ENCODE results near the gene XAF1.

DNA sequence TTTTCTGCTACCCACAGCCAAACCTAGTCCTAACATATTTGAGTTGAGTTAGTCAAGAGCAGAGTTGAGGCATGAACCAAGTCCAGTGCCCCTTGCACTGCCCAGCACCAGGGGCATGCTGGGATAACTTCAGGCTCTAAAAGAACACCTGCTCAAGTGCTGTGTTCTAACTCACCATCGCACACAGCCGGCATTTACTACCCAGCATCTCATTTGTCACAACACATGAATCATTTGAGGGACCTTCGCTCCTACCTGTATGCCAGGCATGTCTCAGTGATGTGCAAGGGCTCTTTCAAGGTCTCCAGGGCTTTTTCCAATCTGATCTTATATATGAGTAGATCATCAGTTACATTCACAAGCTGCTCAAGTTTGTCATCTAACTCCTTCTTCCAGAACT, 63.1 kb downstream of the XAF1 start:
- TF ChIP-seq, protein P1, sequence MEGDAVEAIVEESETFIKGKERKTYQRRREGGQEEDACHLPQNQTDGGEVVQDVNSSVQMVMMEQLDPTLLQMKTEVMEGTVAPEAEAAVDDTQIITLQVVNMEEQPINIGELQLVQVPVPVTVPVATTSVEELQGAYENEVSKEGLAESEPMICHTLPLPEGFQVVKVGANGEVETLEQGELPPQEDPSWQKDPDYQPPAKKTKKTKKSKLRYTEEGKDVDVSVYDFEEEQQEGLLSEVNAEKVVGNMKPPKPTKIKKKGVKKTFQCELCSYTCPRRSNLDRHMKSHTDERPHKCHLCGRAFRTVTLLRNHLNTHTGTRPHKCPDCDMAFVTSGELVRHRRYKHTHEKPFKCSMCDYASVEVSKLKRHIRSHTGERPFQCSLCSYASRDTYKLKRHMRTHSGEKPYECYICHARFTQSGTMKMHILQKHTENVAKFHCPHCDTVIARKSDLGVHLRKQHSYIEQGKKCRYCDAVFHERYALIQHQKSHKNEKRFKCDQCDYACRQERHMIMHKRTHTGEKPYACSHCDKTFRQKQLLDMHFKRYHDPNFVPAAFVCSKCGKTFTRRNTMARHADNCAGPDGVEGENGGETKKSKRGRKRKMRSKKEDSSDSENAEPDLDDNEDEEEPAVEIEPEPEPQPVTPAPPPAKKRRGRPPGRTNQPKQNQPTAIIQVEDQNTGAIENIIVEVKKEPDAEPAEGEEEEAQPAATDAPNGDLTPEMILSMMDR (IDR thresholded peaks at IDR 0.05; ENCODE audit: low read length): no peak
- no peak for TF ChIP-seq EZH2 (IDR thresholded peaks at IDR 0.05; ENCODE audit: borderline replicate concordance, low read length)

All from OCI-LY1 (cell line).